K562 (cell line): ENCODE data around the gene CHST12. TPM values are rescaled to one million over a fixed set of nuclear protein-coding genes. Genes with fewer than 3 reads are reported as not detected.

Experiments used
- CBX2 ChIP-seq: fragments of 200-600 bp; sonication (generic); IDR thresholded peaks from one replicate; pipeline ENCODE4 v1.6.1; 2012; ENCODE audit warnings: mild to moderate bottlenecking, low read length, inconsistent platforms; ENCODE audit not compliant: insufficient read depth, poor library complexity, severe bottlenecking
- ETV1 ChIP-seq: fragments of 450-650 bp; conservative IDR thresholded peaks from 2 replicates; pipeline ENCODE4 v1.6.1; 2016; ENCODE audit warnings: missing genetic modification characterization, control low read depth, low read depth, missing compliant biosample characterization
- FOXK2 ChIP-seq, 2 experiments: fragments of 450-650 bp; IDR thresholded peaks in 1 of 2; conservative IDR thresholded peaks in 1 of 2; 2 replicates each; pipeline ENCODE4 v1.6.1; 2016; ENCODE audit warnings: low read depth in 2 of 2, mild to moderate bottlenecking in 1 of 2
- GABPA ChIP-seq: fragments of 200-800 bp; sonication (Bioruptor generic); conservative IDR thresholded peaks from 2 replicates; pipeline ENCODE4 v1.6.1; 2016; ENCODE audit warnings: low read depth, missing genetic modification characterization, missing compliant biosample characterization
- GTF3C2 ChIP-seq: IDR thresholded peaks from 3 replicates; pipeline ENCODE4 v1.6.1; 2011; ENCODE audit warnings: borderline replicate concordance, mild to moderate bottlenecking, moderate library complexity; ENCODE audit not compliant: insufficient read length; ENCODE audit errors: extremely low read depth
- HES1 ChIP-seq: fragments of 450-650 bp; IDR thresholded peaks from 2 replicates; pipeline ENCODE4 v1.6.1; 2016; ENCODE audit warnings: low read depth, mild to moderate bottlenecking, moderate library complexity
- MAFK ChIP-seq: IDR thresholded peaks from 2 replicates; pipeline ENCODE4 v1.6.1; 2011; ENCODE audit warnings: low read length, improper control_type of control experiment
- NCOA4 ChIP-seq: fragments of 450-650 bp; IDR thresholded peaks from 2 replicates; pipeline ENCODE4 v1.6.1; 2018; ENCODE audit warnings: mild to moderate bottlenecking; ENCODE audit not compliant: partially characterized antibody
- NUFIP1 ChIP-seq: fragments of 450-650 bp; IDR thresholded peaks from 2 replicates; pipeline ENCODE4 v1.6.1; 2018; ENCODE audit not compliant: partially characterized antibody
- RB1 ChIP-seq: fragments of 450-650 bp; IDR thresholded peaks from 2 replicates; pipeline ENCODE4 v1.6.1; 2017; ENCODE audit warnings: low read depth, mild to moderate bottlenecking
- TBL1XR1 ChIP-seq, 2 experiments: IDR thresholded peaks; 2 replicates each; pipeline ENCODE4 v1.6.1; 2012; ENCODE audit warnings: improper control_type of control experiment in 2 of 2, low read length in 2 of 2, mild to moderate bottlenecking in 1 of 2
- TGIF2 ChIP-seq: sonication (generic); formaldehyde crosslinking; IDR thresholded peaks from 2 replicates; pipeline ENCODE4 v1.8.1; 2022; ENCODE audit warnings: mild to moderate bottlenecking, missing genetic modification reagents, moderate library complexity
- ZFP1 ChIP-seq: fragments of 450-650 bp; formaldehyde crosslinking; IDR thresholded peaks from 2 replicates; pipeline ENCODE4 v1.4.0; 2020; ENCODE audit warnings: mild to moderate bottlenecking, mixed read lengths
- polyA plus RNA-seq, 8 experiments: library from polyadenylated mRNA; depleted of rRNA in 4 of 8; stranded (reverse) in 5 of 8; unstranded in 3 of 8; fragments of >200 nt; fragmentation: Nextera tagmentation in 2 of 8; fragmentation: Illumina TruSeq in 1 of 8; extraction: Ambion mirVana in 2 of 8; extraction: Trizol in 1 of 8; gene quantifications; 2 replicates each; pipeline versions ENCODE4 v1.2.1 to v1.2.3, GENCODE V29; 2011 to 2014; ENCODE audit warnings: inconsistent platforms in 1 of 8, missing spikeins in 1 of 8
- total RNA-seq, 7 experiments: library from RNA; depleted of rRNA in 6 of 7; stranded (reverse); fragments of >200 nt in 6 of 7; fragmentation: Illumina TruSeq in 2 of 7; extraction: Trizol in 2 of 7; gene quantifications; 2 replicates each; pipeline versions ENCODE4 v1.2.1 to v1.2.3, GENCODE V29; 2011 to 2021; ENCODE audit warnings: low replicate concordance in 1 of 7
- TF ChIP-seq, protein P1 (sequence below), 2 experiments: fragments of 450-650 bp in 1 of 2; IDR thresholded peaks; 2 replicates each; pipeline ENCODE4 v1.6.1; 2011 to 2017; ENCODE audit warnings: low read depth in 2 of 2, antibody characterized with exemption in 1 of 2, borderline replicate concordance in 1 of 2, low read length in 1 of 2, mild to moderate bottlenecking in 1 of 2, mixed read lengths in 1 of 2; ENCODE audit not compliant: control insufficient read depth in 1 of 2
- TF ChIP-seq, protein P2 (sequence below): sonication (generic); formaldehyde crosslinking; IDR thresholded peaks from 2 replicates; pipeline ENCODE4 v1.9.0; 2022; ENCODE audit warnings: mild to moderate bottlenecking, missing genetic modification reagents

The CHST12 gene
- total and polyA plus RNA-seq, 9 of the 15 experiments (the other 6 are each of a cell fraction or from before 2014, with no cell fraction given), result 0.18 to 19.8 (median 3.6) TPM

DNA sequence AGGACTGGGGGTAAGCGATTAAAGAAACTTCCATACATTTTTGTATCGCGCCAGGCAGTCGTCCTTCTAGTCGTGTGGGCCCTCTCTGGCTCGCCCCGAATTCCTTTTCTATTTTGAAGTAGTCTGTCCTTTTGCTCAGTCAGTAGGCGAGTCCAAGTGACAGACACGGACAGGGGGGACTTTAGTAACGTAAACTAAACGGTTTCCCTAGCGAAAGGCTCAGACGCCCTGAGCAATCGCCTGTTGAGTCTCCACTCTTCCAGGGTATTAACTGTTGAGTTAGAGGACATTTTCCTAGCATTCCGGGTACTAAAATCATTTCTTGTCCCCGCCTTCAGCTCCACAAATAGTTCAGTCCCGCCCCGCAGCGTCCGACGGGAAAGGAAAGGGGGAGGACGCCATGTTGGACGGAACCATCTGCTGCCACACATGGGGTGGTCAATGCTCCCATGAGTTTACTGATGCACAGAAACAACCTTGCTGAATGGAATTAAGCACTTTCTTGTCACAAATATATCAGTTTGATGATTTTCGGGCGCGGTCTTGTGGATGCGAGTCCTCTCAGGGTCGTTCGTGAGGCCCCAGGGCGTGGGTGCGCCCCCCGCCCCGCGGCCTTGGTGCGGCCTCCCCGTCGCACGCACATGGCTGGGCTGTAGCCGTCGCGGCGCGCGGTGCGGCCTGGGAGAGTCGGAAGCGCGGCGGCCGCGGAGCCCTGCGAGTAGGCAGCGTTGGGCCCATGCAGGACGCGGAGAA is 49.0 kb upstream of the CHST12 start, which contains the start of gene EIF3B (continued):
- TF ChIP-seq, protein P1, sequence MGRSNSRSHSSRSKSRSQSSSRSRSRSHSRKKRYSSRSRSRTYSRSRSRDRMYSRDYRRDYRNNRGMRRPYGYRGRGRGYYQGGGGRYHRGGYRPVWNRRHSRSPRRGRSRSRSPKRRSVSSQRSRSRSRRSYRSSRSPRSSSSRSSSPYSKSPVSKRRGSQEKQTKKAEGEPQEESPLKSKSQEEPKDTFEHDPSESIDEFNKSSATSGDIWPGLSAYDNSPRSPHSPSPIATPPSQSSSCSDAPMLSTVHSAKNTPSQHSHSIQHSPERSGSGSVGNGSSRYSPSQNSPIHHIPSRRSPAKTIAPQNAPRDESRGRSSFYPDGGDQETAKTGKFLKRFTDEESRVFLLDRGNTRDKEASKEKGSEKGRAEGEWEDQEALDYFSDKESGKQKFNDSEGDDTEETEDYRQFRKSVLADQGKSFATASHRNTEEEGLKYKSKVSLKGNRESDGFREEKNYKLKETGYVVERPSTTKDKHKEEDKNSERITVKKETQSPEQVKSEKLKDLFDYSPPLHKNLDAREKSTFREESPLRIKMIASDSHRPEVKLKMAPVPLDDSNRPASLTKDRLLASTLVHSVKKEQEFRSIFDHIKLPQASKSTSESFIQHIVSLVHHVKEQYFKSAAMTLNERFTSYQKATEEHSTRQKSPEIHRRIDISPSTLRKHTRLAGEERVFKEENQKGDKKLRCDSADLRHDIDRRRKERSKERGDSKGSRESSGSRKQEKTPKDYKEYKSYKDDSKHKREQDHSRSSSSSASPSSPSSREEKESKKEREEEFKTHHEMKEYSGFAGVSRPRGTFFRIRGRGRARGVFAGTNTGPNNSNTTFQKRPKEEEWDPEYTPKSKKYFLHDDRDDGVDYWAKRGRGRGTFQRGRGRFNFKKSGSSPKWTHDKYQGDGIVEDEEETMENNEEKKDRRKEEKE (IDR thresholded peaks at IDR 0.05; ENCODE audit: borderline replicate concordance in 1 of 2, control insufficient read depth in 1 of 2, low read depth in 2 of 2, low read length in 1 of 2), result peak in 1 of 2 experiments; percentile 98; a peak in 2 of 4 replicates
- TF ChIP-seq NCOA4 (no peak), NUFIP1 (peak; percentile 94), FOXK2 (conservative IDR thresholded peaks at IDR 0.05 in 1 of 2, IDR thresholded peaks at IDR 0.05 in 1 of 2; ENCODE audit: low read depth in 2 of 2) (peak; percentile 79 to 100), ETV1 (tag) (no peak), MAFK (peak; percentile 30; the same call in 1 of the 2 replicates), TBL1XR1 (IDR thresholded peaks at IDR 0.05; ENCODE audit: low read length in 2 of 2) (peak in 1 of 2 experiments; percentile 46; a peak in 1 of 4 replicates), TGIF2 (CRISPR knock-in tag) (no peak), GABPA (tag) (peak; percentile 8; the same call in 1 of the 2 replicates), HES1 (peak; percentile 6; the same call in 1 of the 2 replicates), RB1 (peak; percentile 92), CBX2 (no peak), ZFP1 (no peak), GTF3C2 (no peak)
- TF ChIP-seq, protein P2, sequence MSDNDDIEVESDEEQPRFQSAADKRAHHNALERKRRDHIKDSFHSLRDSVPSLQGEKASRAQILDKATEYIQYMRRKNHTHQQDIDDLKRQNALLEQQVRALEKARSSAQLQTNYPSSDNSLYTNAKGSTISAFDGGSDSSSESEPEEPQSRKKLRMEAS (CRISPR knock-in tag), result peak; percentile 87
